WTC11 (cell line): ENCODE measurements around the gene LSM5. TPM values are rescaled to one million over a fixed set of nuclear protein-coding genes. Genes with fewer than 3 reads are reported as not detected.

Source experiments
- ATAC-seq: fragments of 200-7000 bp; cut with Tn5 transposase; 2 replicates; pipeline ENCODE4 v1.10.0; 2021; ENCODE audit warnings: mild to moderate bottlenecking, moderate library complexity
- CTCF ChIA-PET: fragments of 300-600 bp; sonication (Branson Sonifier 250); formaldehyde crosslinking; loops from one replicate; lab custom pipeline; 2021; ENCODE audit warnings: antibody characterized with exemption; lab: Charles Lee
- POLR2A ChIA-PET: fragments of 350-600 bp; sonication (Branson Sonifier 250); formaldehyde crosslinking; loops from one replicate; lab custom pipeline; 2021; ENCODE audit warnings: antibody characterized with exemption; lab: Charles Lee
- DNase-seq: peaks from one replicate; pipeline ENCODE4 v3.0.0; 2021; ENCODE audit warnings: low spot score
- H3K27ac Mint-ChIP-seq: 2 replicates; pipeline ENCODE4 v1.8.0; 2021; ENCODE audit warnings: mixed read lengths
- H3K27me3 Mint-ChIP-seq: 2 replicates; pipeline ENCODE4 v1.8.0; 2021; ENCODE audit warnings: low read depth, mild to moderate bottlenecking, moderate library complexity, mixed read lengths
- H3K36me3 Mint-ChIP-seq: 2 replicates; pipeline ENCODE4 v1.8.0; 2021; ENCODE audit warnings: mixed read lengths
- H3K4me1 Mint-ChIP-seq: 2 replicates; pipeline ENCODE4 v1.8.0; 2022; ENCODE audit warnings: mixed read lengths
- H3K4me3 Mint-ChIP-seq: 2 replicates; pipeline ENCODE4 v1.8.0; 2021; ENCODE audit warnings: mild to moderate bottlenecking, moderate library complexity, mixed read lengths
- H3K9me3 Mint-ChIP-seq: 2 replicates; pipeline ENCODE4 v1.8.0; 2021; ENCODE audit warnings: mixed read lengths
- CTCF ChIP-seq: fragments of 200-600 bp; IDR thresholded peaks from 2 replicates; pipeline ENCODE4 v1.8.0; 2022; ENCODE audit warnings: antibody characterized with exemption
- ERG ChIP-seq: fragments of 250-450 bp; sonication (Bioruptor Pico); IDR thresholded peaks from 2 replicates; pipeline ENCODE4 v1.8.0; 2021; ENCODE audit warnings: mild to moderate bottlenecking
- FOXJ3 ChIP-seq: sonication (generic); formaldehyde crosslinking; IDR thresholded peaks from 2 replicates; pipeline ENCODE4 v1.9.0; 2021; ENCODE audit warnings: missing genetic modification reagents, mild to moderate bottlenecking, borderline replicate concordance
- HMGA2 ChIP-seq: fragments of 250-450 bp; sonication (Bioruptor Pico); IDR thresholded peaks from 2 replicates; pipeline ENCODE4 v1.4.0; 2021; ENCODE audit warnings: mild to moderate bottlenecking, moderate library complexity
- MXD4 ChIP-seq: fragments of 250-450 bp; sonication (Bioruptor Pico); IDR thresholded peaks from 2 replicates; pipeline ENCODE4 v1.8.0; 2021; ENCODE audit warnings: mild to moderate bottlenecking, moderate library complexity, borderline replicate concordance
- OVOL2 ChIP-seq: fragments of 250-450 bp; sonication (Bioruptor Pico); IDR thresholded peaks from 2 replicates; pipeline ENCODE4 v1.9.0; 2021; ENCODE audit warnings: mild to moderate bottlenecking, borderline replicate concordance
- SMAD4 ChIP-seq: sonication (generic); formaldehyde crosslinking; IDR thresholded peaks from 2 replicates; pipeline ENCODE4 v1.8.0; 2022; ENCODE audit warnings: mild to moderate bottlenecking, missing genetic modification reagents
- TEAD1 ChIP-seq: sonication (generic); formaldehyde crosslinking; IDR thresholded peaks from 2 replicates; pipeline ENCODE4 v1.8.0; 2022; ENCODE audit warnings: mild to moderate bottlenecking, missing genetic modification reagents
- USF2 ChIP-seq: sonication (generic); formaldehyde crosslinking; IDR thresholded peaks from 2 replicates; pipeline ENCODE4 v1.8.1; 2023; ENCODE audit warnings: mild to moderate bottlenecking, missing genetic modification reagents, moderate library complexity
- ZNF138 ChIP-seq: sonication (generic); formaldehyde crosslinking; conservative IDR thresholded peaks from 2 replicates; pipeline ENCODE4 v1.8.1; 2022; ENCODE audit warnings: mild to moderate bottlenecking, moderate library complexity, missing genetic modification reagents
- ZNF232 ChIP-seq: sonication (generic); formaldehyde crosslinking; IDR thresholded peaks from 2 replicates; pipeline ENCODE4 v1.8.0; 2022; ENCODE audit warnings: mild to moderate bottlenecking, missing genetic modification reagents
- ZNF396 ChIP-seq: fragments of 250-450 bp; sonication (Bioruptor Pico); IDR thresholded peaks from 2 replicates; pipeline ENCODE4 v1.8.0; 2021; ENCODE audit warnings: mild to moderate bottlenecking, moderate library complexity, borderline replicate concordance
- total RNA-seq: library from RNA; stranded (reverse); gene quantifications from 3 replicates; pipeline ENCODE4 v1.2.3, GENCODE V29; 2021
- TF ChIP-seq, protein P1 (sequence below): sonication (generic); formaldehyde crosslinking; IDR thresholded peaks from 2 replicates; pipeline ENCODE4 v1.8.0; 2022; ENCODE audit warnings: mild to moderate bottlenecking, missing genetic modification reagents
- TF ChIP-seq, protein P2 (sequence below): sonication (generic); formaldehyde crosslinking; IDR thresholded peaks from 2 replicates; pipeline ENCODE4 v1.8.1; 2022; ENCODE audit warnings: low read depth, missing genetic modification reagents, borderline replicate concordance
- TF ChIP-seq, protein P3 (sequence below): fragments of 250-450 bp; sonication (Bioruptor Pico); IDR thresholded peaks from 2 replicates; pipeline ENCODE4 v1.9.0; 2021; ENCODE audit warnings: mild to moderate bottlenecking, borderline replicate concordance
- TF ChIP-seq, protein P4 (sequence below): sonication (generic); formaldehyde crosslinking; IDR thresholded peaks from 2 replicates; pipeline ENCODE4 v1.8.0; 2022; ENCODE audit warnings: missing genetic modification reagents
- TF ChIP-seq, protein P5 (sequence below): sonication (generic); formaldehyde crosslinking; IDR thresholded peaks from 2 replicates; pipeline ENCODE4 v1.8.0; 2022; ENCODE audit warnings: mild to moderate bottlenecking, missing genetic modification reagents

The LSM5 gene
- total RNA-seq, 1 experiment from 2014 or later = 89.5 TPM

DNA sequence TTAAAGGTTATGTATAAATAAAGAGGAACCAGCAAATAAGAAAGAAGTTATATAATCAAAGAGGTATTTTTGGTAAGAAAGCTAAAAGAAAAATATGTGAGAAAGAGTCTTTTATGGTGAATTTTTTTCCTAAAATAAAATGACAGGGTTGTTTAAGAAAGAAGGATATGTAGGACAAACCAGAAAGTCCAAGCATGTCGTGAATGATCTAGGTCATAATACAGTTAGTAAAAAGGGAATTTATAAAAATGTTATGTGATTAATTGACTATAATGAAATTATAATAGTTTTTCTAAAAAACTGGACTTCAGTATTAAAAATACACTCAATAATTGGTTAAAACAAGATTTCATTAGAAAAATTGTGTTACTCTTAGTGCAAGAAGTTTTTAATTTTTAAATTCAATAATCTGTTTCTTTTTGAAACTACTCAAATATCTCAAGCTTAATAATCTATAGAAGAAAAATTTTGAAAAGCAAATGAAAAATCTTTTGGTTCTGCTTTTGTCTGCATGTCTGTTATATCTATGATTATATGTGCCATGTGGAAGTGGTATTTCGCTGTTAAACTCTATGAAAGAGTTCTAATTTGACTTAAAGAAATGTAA, 28.5 kb upstream of the LSM5 start:
- ChIA-PET POLR2A (no interaction called here), CTCF (no interaction called here)
- H3K27ac Mint-ChIP-seq = no peak overlapping the region
- peaks cover 4% of the 10 kb centered on the region for H3K27me3 Mint-ChIP-seq
- peaks cover 83% of the 10 kb centered on the region for H3K9me3 Mint-ChIP-seq
- peaks cover 15% of the 10 kb centered on the region for H3K4me1 Mint-ChIP-seq
- ATAC-seq = no peak
- no peak for TF ChIP-seq MXD4 (CRISPR knock-in tag)
- TF ChIP-seq ZNF232 (CRISPR knock-in tag) = no peak
- TF ChIP-seq, protein P1, sequence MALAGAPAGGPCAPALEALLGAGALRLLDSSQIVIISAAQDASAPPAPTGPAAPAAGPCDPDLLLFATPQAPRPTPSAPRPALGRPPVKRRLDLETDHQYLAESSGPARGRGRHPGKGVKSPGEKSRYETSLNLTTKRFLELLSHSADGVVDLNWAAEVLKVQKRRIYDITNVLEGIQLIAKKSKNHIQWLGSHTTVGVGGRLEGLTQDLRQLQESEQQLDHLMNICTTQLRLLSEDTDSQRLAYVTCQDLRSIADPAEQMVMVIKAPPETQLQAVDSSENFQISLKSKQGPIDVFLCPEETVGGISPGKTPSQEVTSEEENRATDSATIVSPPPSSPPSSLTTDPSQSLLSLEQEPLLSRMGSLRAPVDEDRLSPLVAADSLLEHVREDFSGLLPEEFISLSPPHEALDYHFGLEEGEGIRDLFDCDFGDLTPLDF (CRISPR knock-in tag) = no peak
- TF ChIP-seq OVOL2 (CRISPR knock-in tag) = no peak
- no peak for TF ChIP-seq FOXJ3
- TF ChIP-seq, protein P2, sequence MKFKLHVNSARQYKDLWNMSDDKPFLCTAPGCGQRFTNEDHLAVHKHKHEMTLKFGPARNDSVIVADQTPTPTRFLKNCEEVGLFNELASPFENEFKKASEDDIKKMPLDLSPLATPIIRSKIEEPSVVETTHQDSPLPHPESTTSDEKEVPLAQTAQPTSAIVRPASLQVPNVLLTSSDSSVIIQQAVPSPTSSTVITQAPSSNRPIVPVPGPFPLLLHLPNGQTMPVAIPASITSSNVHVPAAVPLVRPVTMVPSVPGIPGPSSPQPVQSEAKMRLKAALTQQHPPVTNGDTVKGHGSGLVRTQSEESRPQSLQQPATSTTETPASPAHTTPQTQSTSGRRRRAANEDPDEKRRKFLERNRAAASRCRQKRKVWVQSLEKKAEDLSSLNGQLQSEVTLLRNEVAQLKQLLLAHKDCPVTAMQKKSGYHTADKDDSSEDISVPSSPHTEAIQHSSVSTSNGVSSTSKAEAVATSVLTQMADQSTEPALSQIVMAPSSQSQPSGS = no peak
- TF ChIP-seq USF2 (CRISPR knock-in tag) = no peak
- TF ChIP-seq, protein P3, sequence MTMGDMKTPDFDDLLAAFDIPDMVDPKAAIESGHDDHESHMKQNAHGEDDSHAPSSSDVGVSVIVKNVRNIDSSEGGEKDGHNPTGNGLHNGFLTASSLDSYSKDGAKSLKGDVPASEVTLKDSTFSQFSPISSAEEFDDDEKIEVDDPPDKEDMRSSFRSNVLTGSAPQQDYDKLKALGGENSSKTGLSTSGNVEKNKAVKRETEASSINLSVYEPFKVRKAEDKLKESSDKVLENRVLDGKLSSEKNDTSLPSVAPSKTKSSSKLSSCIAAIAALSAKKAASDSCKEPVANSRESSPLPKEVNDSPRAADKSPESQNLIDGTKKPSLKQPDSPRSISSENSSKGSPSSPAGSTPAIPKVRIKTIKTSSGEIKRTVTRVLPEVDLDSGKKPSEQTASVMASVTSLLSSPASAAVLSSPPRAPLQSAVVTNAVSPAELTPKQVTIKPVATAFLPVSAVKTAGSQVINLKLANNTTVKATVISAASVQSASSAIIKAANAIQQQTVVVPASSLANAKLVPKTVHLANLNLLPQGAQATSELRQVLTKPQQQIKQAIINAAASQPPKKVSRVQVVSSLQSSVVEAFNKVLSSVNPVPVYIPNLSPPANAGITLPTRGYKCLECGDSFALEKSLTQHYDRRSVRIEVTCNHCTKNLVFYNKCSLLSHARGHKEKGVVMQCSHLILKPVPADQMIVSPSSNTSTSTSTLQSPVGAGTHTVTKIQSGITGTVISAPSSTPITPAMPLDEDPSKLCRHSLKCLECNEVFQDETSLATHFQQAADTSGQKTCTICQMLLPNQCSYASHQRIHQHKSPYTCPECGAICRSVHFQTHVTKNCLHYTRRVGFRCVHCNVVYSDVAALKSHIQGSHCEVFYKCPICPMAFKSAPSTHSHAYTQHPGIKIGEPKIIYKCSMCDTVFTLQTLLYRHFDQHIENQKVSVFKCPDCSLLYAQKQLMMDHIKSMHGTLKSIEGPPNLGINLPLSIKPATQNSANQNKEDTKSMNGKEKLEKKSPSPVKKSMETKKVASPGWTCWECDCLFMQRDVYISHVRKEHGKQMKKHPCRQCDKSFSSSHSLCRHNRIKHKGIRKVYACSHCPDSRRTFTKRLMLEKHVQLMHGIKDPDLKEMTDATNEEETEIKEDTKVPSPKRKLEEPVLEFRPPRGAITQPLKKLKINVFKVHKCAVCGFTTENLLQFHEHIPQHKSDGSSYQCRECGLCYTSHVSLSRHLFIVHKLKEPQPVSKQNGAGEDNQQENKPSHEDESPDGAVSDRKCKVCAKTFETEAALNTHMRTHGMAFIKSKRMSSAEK (CRISPR knock-in tag) = no peak
- TF ChIP-seq TEAD1 (CRISPR knock-in tag) = no peak
- TF ChIP-seq SMAD4 (CRISPR knock-in tag) = no peak
- TF ChIP-seq, protein P4, sequence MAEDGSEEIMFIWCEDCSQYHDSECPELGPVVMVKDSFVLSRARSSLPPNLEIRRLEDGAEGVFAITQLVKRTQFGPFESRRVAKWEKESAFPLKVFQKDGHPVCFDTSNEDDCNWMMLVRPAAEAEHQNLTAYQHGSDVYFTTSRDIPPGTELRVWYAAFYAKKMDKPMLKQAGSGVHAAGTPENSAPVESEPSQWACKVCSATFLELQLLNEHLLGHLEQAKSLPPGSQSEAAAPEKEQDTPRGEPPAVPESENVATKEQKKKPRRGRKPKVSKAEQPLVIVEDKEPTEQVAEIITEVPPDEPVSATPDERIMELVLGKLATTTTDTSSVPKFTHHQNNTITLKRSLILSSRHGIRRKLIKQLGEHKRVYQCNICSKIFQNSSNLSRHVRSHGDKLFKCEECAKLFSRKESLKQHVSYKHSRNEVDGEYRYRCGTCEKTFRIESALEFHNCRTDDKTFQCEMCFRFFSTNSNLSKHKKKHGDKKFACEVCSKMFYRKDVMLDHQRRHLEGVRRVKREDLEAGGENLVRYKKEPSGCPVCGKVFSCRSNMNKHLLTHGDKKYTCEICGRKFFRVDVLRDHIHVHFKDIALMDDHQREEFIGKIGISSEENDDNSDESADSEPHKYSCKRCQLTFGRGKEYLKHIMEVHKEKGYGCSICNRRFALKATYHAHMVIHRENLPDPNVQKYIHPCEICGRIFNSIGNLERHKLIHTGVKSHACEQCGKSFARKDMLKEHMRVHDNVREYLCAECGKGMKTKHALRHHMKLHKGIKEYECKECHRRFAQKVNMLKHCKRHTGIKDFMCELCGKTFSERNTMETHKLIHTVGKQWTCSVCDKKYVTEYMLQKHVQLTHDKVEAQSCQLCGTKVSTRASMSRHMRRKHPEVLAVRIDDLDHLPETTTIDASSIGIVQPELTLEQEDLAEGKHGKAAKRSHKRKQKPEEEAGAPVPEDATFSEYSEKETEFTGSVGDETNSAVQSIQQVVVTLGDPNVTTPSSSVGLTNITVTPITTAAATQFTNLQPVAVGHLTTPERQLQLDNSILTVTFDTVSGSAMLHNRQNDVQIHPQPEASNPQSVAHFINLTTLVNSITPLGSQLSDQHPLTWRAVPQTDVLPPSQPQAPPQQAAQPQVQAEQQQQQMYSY (CRISPR knock-in tag) = no peak
- no peak for TF ChIP-seq ZNF138 (CRISPR knock-in tag)
- no peak for TF ChIP-seq ZNF396 (CRISPR knock-in tag)
- TF ChIP-seq CTCF = no peak
- no peak for TF ChIP-seq HMGA2 (CRISPR knock-in tag)
- TF ChIP-seq, protein P5, sequence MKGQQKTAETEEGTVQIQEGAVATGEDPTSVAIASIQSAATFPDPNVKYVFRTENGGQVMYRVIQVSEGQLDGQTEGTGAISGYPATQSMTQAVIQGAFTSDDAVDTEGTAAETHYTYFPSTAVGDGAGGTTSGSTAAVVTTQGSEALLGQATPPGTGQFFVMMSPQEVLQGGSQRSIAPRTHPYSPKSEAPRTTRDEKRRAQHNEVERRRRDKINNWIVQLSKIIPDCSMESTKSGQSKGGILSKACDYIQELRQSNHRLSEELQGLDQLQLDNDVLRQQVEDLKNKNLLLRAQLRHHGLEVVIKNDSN = no peak
- no peak for TF ChIP-seq ERG (CRISPR knock-in tag)
- no peak overlapping the region for H3K4me3 Mint-ChIP-seq
- peaks cover 91% of the 10 kb centered on the region for H3K36me3 Mint-ChIP-seq
- DNase-seq = no peak
